ENCODE measurements around the gene SPN. TPM values are rescaled to one million over a fixed set of nuclear protein-coding genes. Genes with fewer than 3 reads are reported as not detected.

The SPN gene
- polyA plus RNA-seq, 1 donor, result 6.8 TPM

DNA sequence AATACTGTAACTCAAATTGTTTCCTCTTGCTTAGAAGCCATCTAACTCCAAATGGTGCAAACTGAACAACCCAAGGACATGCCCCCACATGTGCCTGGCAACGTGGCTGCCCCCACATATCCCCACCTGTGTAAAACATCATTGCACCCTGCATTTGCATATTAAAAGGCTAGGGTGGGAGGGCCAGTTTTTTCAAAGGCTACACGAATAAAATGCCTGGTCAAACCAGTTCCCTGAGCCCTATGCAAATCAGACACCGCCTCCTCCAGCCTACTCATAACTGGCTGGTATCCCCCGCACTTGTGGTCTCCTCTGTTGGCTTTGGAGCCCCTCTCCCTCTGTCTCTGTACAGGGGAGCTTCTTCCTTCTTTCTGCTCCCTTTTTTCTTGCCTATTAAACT, 56.0 kb downstream of the SPN start:
- no peaks in the 10 kb centered on the region for H3K36me3 ChIP-seq (ENCODE audit: control insufficient read depth, insufficient read depth, low read length)
- DNase-seq, result no peak

More for the DNA sequence above, 56.0 kb downstream of the SPN start:
- Histone ChIP-seq H3K27me3 (ENCODE audit: control insufficient read depth, insufficient read depth, low read length) (no peaks in the 10 kb centered on the region), H3K4me1 (ENCODE audit: control insufficient read depth, insufficient read depth, low read length) (no peaks in the 10 kb centered on the region), H3K9me3 (ENCODE audit: control insufficient read depth, low read depth, low read length) (no peaks in the 10 kb centered on the region), H3K4me3 (ENCODE audit: low read length) (no peak overlapping the region), H3K27ac (ENCODE audit: low read length) (no peak overlapping the region)
- no CpG with 5 or more reads among the region's 4 CpGs for WGBS (ENCODE audit: insufficient coverage, low lambda C conversion rate)

Other genes with a start within 250 kb of the SPN start
- gene BOLA2, start 208.9 kb upstream of the SPN start, polyA plus RNA-seq, result 16.0 TPM
- 61.3 TPM for gene SLX1B, start 208.7 kb upstream of the SPN start, polyA plus RNA-seq
- gene SULT1A4, start 203.3 kb upstream of the SPN start, polyA plus RNA-seq, result 203 TPM
- 137 TPM for gene NPIPB12, start 156.8 kb upstream of the SPN start, polyA plus RNA-seq
- gene QPRT, start 15.9 kb downstream of the SPN start, polyA plus RNA-seq, result 220 TPM
- 1.5 TPM for gene C16orf54, start 82.7 kb downstream of the SPN start, polyA plus RNA-seq
- gene ZG16, start 115.0 kb downstream of the SPN start, polyA plus RNA-seq, result 2.2 TPM
- gene KIF22, start 127.5 kb downstream of the SPN start, polyA plus RNA-seq, result 40.9 TPM
- 236 TPM for gene MAZ, start 143.3 kb downstream of the SPN start, polyA plus RNA-seq
- 12.8 TPM for gene PRRT2, start 148.9 kb downstream of the SPN start, polyA plus RNA-seq
- 36.4 TPM for gene PAGR1, start 152.9 kb downstream of the SPN start, polyA plus RNA-seq
- gene MVP, start 157.2 kb downstream of the SPN start, polyA plus RNA-seq, result 128 TPM
- gene CDIPT, start 200.0 kb downstream of the SPN start, polyA plus RNA-seq, result 68.7 TPM
- 52.3 TPM for gene SEZ6L2, start 236.3 kb downstream of the SPN start, polyA plus RNA-seq
- gene ASPHD1, start 237.2 kb downstream of the SPN start, polyA plus RNA-seq, result 15.0 TPM

Measured in large intestine (tissue), 3 donors.